Measurements from ENCODE around the gene KCNMB2.

KCNMB2 gene

DNA sequence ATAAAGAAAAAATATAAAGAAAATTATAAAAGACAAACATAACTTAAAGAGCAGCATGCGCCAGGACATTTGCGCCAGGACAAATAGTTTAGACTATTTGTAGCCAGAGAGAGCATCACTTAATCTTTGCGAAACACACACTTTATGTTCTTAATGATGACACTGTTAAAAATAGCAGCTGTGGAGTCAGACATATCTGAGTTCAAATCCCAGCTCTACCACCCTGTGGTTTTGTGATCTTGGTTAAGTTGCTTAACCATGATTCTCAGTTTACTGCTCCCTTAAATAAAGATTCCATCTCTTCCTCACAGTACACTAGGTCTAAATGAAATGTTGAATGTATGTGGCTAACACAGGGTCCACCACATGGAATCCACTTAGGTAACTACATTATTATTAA lies 31.4 kb downstream of the KCNMB2 start:
- DNase-seq (ENCODE audit: low read depth in 2 of 2, low spot score in 1 of 2), result no peak

DNA sequence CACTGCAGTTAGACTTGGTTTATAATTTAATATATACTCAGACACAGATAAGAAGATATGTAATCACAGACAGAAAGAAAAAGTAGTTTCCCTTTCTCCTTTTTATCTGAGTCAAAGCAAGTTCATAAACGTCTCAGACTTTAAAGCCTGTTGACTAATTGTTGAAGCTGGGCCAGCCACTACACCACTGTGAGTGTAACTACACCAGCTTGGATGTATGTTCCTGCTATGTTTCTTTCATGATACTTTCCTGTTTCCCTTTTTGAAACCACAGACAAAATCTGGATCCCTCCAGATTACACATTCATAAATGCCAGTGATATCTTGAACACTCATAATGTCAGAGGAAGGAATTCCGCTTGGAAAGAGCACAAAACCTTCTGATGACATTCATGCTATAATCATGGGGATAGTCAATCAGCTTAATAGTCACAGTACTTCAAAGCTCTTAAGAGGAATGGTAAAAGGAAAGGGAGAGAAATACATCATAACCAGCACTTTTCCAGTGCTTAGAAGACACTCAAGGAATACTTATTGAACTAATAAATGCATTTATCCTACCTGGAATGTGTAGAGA lies 32.0 kb downstream of the KCNMB2 start:
- DNase-seq (ENCODE audit: low read depth in 2 of 2, low spot score in 1 of 2), result no peak

DNA sequence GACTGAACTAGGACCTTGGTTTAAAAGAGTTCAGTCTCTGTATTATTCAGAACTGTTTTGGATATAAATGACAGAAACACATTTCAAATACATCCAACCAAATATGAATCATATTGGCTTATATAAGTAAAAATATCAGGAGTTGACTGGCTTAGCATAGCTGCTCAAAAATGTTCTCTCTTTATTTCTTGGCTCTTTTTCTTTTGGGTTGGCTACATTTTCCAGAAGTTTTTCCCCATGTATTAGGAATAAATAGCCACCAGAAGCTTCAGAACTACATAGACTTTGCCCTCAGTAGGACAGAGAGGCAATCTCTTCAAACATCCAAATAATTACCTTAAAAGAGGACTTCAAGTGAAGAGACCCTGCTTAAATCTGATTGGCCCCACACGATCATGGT lies 32.7 kb downstream of the KCNMB2 start:
- DNase-seq (ENCODE audit: low read depth in 2 of 2, low spot score in 1 of 2), result no peak

DNA sequence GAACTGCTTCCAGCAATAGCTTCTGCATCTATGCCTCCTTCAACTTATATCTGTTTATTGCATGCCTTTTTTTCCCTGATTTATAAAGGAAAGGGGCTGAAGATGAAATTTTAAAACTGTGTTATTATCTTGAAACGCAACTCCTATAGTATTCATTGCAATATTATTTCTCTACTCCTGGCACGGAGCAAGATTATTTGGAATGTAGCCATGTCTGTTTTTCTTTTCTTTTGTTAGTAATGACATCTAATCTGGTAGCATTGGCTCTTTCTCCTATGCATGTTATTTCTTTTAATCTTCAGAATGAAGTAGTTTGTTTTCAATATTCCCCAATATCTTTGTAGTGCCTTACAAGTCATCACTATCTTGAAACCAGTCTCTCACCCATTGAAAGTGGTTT lies 33.6 kb downstream of the KCNMB2 start:
- DNase-seq (ENCODE audit: low read depth in 2 of 2, low spot score in 1 of 2), result no peak

DNA sequence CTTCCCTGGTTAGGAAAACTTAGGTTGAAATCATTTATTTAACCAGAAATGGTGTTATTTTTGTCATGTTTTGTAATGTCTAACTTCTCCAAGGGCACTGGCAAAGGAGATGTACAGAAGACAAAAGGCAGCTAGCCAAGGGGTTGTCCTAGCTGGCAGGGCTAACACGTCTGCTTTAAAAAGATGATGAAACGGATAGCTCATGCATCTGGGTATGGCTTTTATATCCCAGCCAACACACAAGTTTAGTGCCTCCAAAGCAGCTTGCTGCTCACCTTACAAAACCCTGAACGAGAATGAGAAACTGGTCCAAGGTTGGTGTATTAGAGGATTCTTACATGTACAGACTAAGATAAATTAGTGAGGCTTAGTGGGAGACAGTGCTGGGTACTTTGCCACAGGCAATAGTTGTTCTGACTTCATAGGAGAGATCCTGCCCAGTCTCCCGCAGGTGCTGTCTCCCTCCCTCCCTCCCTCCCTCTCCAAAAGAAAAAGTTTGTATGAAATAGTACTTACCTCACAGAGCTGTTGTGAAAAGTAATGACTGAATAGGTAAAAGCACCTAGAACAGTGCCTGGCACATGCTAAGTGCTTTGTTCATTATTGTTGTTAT lies 47.8 kb downstream of the KCNMB2 start:
- no peak for DNase-seq (ENCODE audit: low read depth in 2 of 2, low spot score in 1 of 2)

DNA sequence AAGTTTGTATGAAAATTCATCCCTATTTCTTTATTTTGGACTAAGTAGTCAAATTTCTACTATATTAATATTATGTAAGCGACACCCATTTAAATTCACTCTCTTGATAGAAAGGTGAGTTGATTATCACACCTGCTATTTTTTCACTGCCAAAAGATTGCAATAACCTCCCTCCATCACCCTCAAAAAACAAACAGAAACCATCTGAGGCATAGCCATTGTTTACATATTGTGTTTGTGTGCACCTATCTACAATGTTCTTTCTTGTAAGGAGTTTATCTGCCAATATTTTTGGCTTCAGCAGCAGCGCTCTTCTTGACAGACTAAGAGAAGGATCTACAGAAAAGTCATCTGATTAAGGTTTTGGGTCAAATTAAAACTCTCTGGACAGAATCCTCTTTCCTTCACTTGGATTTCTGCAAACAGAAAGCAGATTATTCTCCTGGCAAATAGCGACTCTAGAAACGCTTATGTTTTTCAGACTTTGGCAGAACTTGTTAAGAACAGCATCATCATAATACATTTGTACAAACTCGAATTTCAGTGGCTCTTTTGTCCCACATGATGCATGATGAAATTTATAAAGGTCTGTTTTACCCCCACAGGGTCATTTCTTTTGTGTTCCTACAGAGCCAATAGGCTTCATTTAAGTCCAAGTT lies 48.6 kb downstream of the KCNMB2 start:
- no peak for DNase-seq (ENCODE audit: low read depth in 2 of 2, low spot score in 1 of 2)

DNA sequence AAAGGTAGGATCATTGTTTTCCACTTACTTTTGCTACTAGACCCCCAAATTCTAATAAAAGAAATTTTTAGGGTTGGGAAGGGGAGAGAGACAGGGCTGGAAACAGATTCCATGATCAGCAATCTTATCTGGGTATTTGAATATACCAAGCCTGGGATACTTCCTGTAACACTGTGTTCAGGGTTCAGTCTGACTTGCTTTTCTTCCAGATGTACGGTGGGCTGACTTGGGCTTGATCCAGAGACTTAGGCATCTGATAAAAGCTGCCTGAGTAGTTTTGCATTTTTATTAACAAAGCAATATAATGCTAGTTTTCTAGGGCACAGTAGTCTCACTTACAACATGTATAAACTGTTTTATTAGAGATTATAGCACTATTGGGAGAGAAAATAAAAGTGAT lies 49.2 kb downstream of the KCNMB2 start:
- no peak for DNase-seq (ENCODE audit: low read depth in 2 of 2, low spot score in 1 of 2)

DNA sequence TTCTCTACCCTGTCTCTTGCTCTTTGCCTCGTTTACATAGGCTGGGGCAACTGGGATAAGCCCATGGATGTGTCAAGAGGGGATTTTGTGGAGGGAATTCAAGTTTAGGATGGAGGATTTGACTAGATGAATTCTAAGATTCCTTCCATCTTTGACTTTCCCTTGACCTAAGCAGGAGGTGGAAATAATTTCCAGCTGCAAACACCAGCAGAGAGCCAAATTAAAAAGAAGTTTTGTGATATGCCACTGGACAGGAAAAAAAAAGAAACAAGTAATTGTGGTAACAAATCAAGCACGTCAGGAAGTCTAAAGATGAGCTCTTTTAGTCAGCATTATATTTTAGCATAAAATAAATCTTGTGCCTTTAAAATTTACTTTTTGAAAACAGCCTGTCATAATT lies 49.8 kb downstream of the KCNMB2 start:
- DNase-seq (ENCODE audit: low read depth in 2 of 2, low spot score in 1 of 2), result no peak

DNA sequence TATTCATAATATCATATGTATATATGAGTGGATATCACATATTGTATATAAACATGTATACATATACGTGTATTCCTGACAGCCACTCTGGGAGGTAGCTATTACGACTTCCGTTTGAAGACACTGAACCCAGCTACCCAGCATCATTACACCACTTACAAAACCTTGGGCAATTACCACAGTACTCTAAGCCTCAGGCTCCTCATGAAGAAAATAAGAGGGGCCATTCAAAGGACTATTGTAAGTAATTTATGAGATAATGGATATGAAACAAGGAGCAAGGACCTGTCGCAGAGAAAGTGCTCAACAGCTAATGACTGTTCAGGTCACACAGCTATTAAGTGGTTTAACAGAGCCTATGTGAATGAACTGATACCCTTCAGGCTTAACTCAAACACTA lies 52.4 kb downstream of the KCNMB2 start:
- no peak for DNase-seq (ENCODE audit: low read depth in 2 of 2, low spot score in 1 of 2)

DNA sequence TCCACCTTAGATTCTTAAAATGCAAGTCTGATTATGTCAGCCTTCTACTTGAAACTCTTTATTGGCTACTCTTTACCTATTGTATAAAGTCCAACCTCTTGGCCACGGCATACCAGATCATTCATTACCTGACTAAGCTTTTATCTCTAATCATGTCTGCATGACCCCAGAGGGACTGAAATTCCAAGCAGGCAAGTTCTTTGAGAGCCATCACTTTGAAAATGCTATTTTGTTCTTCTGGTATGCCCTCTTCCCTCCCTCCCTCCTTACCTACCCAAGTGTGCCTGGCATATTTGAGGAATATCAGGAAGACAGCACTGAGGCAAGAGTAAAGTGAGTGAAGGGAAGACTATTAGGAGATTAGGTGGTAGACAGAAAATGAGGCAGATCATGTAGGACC lies 57.5 kb downstream of the KCNMB2 start:
- DNase-seq (ENCODE audit: low read depth in 2 of 2, low spot score in 1 of 2), result no peak

DNA sequence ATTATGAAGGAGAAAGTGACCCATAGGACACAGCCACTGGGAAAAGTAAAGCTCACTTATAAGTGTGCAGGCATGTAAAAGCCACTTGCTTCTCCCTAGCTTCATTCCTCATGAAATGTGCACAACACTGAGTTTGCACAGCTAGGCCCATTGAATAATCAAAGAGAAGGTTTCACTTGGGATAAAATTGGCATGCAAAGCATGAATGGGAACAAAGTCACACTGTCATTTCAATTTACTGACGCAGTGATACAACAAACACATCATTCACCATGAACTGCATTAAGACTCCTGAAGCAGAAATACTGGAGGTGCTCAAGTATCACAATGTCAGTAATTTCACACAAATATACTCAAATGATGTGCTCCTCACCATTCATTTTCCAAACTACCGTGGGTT lies 61.1 kb downstream of the KCNMB2 start:
- no peak for DNase-seq (ENCODE audit: low read depth in 2 of 2, low spot score in 1 of 2)

DNA sequence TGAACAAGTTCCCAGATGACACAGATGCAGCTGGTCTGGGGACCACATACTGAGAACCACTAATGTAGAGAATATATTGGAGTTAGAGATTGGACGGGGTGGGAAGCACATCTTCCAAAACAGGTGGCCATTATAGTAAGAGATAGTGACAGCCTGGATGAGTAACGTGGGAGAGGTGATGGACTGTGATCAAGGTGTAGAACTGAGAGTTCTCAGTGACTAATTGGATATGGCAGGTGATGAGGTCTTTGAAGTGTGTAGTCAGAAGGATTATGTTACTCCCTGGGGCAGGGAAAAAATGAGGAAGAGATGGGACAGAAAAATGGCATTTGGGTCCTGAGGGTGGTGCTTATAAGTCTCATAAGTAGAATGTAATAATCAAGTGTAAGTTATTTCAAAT lies 66.6 kb downstream of the KCNMB2 start:
- DNase-seq (ENCODE audit: low read depth in 2 of 2, low spot score in 1 of 2), result no peak

DNA sequence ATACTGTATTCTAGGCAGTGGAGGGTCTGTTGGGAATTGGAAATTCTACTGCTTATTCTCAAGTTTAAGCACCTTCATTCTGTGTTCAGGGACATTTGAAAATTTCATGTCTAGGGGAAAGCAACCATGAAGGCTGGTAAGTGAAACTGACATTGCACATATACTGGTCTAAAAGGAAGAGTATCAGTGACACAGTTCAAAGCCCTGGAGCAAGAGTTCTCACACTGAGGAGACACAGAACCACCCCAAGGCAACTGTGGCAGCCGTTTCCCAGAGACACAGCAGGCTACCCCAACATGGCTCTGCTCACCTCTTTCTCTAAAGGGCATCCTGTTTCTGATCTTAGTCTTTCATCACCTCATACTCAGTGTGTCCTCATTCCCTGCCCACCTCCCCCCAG lies 67.5 kb downstream of the KCNMB2 start:
- DNase-seq (ENCODE audit: low read depth in 2 of 2, low spot score in 1 of 2), result no peak

DNA sequence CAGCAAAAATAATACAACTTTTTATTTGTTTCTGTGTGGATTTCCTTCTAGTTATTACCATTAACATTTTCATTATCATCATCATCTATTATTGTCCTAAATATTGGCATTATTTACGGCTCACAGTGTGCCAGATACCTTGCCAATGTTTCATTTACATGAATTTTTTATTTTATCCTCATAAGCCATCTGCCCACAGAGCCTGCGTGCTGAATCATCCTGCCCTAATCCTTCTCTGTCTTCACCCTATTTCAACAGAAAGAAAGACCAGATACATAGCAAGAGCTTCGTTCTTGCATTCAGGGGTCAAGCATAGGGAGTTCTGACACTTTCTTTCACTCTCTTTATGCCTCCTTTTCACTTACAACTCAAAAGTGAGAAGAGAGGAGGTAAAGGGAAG lies 82.0 kb downstream of the KCNMB2 start:
- DNase-seq (ENCODE audit: low read depth in 2 of 2, low spot score in 1 of 2), result no peak

DNA sequence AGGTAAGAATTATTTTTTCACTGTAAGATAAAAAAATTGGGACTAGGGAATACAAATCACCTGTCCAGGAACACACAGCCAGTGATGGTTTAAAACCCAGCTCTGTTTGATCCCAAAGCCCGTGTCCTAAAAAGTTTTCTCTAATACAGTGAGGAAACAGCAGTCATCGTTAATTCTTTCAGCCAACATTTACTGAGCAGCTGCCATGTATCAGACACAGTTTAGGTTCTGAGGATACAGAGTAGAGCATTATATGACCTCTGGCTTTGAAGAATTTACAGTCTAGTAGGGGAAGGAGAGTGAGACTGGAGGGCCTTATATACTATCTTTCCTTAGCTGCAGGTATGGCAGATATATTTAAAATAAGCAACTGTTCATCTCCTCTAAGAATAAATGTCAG lies 82.7 kb downstream of the KCNMB2 start:
- DNase-seq (ENCODE audit: low read depth in 2 of 2, low spot score in 1 of 2), result no peak

DNA sequence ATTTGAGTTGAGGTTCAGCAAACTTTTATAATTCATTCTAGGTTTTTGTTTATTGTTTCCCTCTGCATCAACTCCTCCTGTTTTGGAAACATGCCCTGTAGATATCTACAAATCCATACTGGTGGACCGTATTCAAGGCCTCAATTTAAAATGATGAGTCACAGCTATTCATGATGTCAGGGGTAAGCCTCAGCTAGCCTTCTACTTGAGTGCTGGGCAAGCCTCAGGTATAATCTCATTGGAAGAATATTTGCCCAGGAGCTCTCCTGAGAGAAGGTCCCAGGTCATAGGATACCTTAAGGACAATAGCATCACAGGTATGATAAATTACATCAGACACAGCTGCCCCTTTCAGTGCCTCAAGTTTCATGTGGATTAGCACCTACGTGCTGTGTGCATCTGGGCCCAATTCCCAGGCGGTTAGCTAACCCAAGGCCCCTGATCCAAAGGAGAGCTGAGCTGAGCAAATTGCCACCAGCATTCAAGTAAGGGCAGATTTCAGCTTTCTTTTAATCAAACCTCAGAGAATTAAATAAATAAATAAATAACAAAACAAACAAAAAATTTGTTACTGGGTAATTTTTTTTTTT lies 87.5 kb downstream of the KCNMB2 start:
- no peak for DNase-seq (ENCODE audit: low read depth in 2 of 2, low spot score in 1 of 2)

DNA sequence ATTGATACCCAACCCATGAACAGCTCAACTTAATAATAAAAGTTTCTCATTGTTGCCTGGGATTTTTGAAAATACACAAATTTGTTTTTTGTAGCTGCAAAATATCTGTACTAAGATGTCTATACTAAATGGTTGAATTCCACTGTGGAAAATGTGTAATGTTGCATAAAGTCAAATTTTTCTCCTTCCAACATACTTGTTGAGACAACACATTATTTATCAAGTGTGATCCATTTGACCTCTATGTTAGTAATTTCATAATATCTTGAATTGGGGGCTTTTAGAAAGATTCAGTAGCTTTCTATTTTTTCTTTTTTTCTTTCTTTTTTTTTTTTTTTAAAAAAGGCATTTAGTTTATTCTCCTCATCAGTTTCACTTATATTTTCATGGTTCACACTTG lies 88.0 kb downstream of the KCNMB2 start:
- no peak for DNase-seq (ENCODE audit: low read depth in 2 of 2, low spot score in 1 of 2)

DNA sequence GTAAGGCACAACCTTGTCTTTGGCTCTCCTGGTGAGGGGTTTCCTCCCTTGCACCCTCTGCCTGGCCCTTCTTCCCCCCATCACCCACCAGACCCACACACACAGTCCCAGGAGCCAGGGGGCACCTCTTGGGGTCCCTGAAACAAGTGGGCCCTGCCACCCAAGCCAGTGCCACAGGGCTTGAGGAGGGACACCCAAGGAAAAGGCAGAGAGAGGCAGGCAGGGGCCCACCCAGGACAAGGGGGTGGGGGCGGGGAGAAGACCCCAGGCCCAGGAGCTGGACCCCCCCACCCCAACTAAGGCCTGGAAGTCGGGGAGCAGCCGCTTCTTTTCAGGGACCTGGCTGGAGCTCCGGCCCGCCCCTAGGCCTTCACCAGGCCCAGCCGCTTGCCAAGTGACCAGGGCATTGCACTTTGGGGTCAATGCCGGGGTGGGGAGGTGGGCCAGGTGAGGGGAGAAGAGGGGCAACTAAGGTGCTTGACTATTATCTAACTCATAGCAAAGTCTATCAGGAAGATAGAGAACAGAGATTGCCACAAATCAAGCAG lies 88.9 kb downstream of the KCNMB2 start:
- DNase-seq (ENCODE audit: low read depth in 2 of 2, low spot score in 1 of 2), result no peak

DNA sequence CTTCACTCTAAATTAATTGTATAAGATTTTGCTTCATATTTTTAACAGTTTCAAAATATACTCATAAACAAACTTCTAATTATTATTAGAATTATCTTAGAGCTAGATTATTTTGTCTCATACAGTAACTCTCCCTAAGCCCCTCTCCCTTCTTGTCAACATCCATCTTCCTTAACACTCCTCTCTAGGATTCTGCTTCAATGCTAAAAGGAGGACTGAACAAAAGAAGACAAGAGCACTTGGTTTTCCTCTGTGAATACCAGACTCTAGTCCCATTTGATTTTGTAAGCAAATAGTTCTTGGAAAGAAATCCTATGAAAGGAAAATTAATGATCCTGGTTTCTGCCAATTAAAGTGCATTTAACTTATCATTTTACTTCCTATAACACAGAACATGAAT lies 91.8 kb downstream of the KCNMB2 start:
- DNase-seq (ENCODE audit: low read depth in 2 of 2, low spot score in 1 of 2), result no peak

DNA sequence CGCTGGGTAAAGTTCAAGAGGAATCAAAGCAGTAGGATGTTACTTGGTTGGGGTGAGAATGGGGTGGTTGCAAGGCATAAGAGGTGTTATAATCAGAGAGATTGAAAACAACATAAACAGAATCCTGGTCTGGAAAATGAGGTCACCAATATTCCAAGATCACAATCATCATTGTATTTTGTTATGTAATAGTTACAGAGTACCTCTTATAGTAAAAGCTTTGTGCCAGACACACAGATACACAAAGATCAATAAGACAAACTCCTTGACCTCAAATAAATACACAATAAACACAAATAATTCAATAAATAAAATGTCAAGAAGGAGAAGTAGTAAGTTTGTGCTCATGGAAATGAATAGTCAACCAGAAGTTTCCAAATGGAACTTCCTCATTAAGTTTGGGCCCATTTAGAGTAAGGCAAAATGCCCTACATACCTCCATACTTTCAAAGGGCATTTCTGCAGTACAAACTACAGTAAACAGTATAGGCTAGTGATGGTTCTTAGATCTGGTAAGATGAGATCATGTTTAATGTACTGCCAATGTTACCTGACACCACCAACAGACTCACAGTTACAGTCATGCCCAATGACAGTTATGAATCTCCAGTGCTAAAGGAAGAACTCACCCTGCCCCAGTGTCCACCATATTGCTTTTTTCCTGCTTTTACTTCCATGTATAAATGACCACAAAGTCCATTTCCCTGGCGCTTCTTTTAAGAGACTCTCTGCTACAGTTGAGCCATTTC lies 93.4 kb downstream of the KCNMB2 start:
- DNase-seq (ENCODE audit: low read depth in 2 of 2, low spot score in 1 of 2), result no peak

DNA sequence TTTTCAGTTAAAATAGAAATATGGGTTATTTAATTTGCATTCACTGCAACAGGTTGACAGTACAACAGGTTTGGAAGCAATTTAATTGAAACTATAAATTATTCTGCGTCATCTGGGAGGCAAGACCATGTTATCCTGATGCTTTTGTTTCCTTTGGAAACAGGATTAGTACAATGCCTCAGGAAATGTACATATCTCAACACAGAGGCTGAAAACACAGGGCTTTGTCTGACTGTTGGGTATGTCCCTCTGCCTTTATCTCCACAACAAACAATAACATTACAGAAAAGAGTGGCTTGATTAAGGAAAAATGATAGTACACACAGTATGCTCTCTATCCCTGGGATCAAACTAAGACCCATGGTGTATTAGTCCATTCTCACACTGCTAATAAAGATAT lies 95.7 kb downstream of the KCNMB2 start:
- no peak for DNase-seq (ENCODE audit: low read depth in 2 of 2, low spot score in 1 of 2)

DNA sequence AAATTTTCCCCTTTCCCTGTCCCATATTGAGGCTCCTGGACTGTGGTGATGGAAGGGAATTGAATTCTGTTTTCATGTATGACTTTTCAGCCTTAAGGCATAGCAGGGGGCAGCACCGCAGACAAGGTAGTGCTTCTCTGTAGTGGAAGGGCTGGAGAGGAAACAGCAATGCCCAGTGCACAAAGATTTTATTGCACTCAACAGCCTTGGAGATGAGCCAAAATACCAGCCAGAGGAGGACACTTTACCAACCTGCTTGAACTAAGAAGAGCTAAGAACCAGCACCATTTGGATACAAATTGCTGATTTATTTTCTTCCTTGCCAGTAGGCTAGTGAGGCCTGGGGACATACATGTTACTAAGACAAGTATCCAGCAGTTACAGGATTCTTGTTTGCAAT lies 98.7 kb downstream of the KCNMB2 start:
- no peak for DNase-seq (ENCODE audit: low read depth in 2 of 2, low spot score in 1 of 2)
